ENCODE data around the gene HIVEP3.

HIVEP3 gene

DNA sequence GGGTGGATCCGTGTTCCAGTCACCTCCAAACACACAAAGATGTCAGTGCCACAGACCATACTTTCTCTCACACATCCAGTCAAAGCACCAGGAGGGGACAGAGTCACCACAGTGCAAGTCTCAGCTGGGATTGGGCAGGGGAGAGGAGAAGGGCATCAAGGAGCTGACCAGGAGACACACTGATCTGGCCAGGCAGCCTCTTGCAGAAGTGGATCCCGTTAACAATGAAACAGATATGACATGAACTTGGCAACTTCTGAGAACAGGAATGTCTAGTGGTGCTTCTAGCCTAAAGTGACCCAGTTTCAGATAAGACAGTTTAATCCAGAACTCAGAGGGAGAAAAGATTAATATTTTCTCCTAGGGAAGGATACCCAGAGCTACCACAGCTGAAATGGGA, 71.0 kb downstream of the HIVEP3 start:
- peak; percentile 54 for DNase-seq (ENCODE audit: low spot score)

- no peak for DNase-seq (ENCODE audit: low spot score)
Measured at GRCh38 chr1:41846625-41847405, 71.9 kb downstream of the HIVEP3 start.

GRCh38 chr1:41844781-41845272, 73.9 kb downstream of the HIVEP3 start:
- DNase-seq (ENCODE audit: low spot score), result no peak

DNA sequence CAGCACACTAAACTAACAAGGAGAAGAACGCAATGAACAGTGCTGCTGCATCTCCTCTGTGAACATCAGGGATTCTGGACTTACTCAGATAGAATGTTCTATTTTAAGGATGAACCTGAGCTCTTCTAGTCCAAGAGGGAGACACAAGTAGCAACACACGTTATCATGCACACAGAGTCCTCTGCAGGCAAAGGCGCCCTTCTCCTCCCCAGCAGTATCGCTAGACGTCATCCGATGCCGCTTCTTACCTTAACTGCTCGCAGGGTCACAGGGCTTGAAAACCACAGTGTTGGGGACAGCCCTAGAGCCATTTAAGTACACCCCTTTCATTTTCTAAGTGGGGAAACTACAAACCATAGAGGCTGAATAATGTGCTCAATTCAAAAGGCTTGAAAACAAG, 74.5 kb downstream of the HIVEP3 start:
- no peak for DNase-seq (ENCODE audit: low spot score)

DNA sequence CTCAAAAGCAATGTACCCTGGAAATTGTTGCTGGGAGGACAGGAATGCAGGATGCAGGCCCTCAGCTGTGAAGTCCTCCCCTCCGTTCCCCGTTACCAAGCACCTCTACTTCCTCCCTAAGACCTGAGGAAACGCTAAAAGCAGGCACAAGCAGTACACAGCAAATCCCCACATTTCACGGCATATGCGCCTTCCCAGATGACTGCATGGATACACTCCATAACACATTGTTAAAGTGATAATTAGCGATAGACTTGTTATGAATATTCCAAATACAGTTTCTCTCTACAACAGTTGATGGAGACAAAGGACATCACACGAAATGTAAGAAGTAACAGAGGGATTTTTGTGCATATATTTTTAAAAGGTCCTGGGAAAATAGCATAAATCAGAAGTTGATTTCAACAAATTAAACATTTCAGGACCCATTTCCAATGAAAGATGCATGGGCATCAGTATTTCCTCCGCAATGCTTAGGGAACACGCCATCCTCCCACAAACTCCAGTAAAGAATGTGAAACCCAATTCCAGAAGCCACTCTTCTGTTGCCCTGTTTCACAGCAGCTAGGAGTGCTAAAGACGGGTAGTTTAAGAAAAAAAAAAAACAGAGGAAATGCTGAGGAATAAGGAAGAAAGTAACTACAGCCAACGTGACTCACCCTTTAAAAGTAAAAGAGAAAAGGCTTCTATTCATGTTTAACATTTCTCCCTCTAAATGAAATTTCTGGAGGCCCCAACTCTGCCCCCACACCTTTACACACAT, 75.5 kb downstream of the HIVEP3 start:
- DNase-seq (ENCODE audit: low spot score), result no peak

DNA sequence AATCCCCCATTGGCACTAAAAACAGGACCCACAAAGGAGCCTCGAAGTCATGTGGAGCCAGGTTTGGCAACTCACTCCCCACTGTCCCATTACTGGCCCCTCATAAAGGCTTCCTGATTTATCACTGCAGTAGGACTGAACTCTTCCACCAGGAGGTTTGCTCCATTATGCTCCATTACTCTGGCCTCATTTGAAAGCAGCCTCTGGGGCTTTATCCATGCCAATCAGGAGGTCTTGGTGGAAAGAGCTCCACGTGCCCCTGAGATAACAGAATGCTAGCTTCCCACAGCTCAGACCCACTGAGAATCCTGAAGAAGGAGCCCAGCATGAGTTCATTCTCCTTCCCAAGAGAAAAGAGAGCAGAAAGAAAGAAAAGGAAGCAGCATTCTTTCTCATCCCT, 76.4 kb downstream of the HIVEP3 start:
- no peak for DNase-seq (ENCODE audit: low spot score)

DNA sequence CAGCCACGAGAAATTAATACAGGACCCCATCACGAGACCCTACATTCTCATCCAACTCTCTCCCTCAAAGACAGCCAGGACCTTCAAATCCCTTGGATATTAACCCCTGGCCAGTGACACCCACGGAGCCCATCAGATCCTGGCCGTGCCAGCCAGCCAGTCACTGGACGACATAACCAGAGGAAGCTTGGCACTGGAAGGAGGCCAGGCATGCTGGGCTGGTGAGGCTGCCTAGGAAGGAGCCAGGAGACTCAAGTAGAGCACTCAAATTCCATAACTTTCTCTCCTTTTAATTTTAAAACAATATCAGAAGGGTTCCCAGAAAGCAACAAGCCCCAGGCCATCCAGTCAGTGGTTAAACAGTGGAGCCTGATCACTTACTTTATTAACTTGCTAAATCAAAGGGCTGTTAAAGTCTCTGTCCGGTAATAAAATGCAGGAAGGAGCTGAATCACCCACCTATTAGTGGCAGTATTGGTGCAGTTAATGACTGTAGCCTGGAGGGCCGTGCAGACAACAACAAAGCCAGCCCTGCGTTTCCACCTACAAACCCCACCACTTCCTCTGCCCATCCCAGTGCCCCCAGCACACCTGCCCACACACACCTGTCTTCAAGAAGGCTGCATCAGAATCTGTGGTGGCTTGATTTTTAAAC, 78.0 kb downstream of the HIVEP3 start:
- DNase-seq (ENCODE audit: low spot score), result peak; percentile 46

DNA sequence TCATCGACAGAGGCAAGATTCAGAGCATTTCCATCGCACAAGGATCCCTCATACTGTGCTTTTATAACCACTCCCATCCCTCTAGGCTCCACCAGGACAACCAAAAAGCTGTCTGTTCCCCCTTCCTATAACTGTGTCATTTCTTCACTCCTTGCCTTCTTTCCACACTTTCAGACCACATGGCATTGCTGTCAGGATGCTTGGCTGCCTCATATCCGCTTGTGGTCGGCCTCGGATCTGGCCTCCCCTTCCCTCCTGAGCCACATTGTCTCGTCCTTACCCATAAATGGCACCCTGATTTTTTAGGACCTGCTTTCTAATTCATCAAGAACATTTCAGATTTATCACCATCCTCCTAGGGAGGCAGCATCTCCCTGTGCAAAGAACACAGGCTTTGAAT, 80.5 kb downstream of the HIVEP3 start:
- no peak for DNase-seq (ENCODE audit: low spot score)

- peak; percentile 87 for DNase-seq (ENCODE audit: low spot score)
Measured at GRCh38 chr1:41837691-41838090, 81.0 kb downstream of the HIVEP3 start.

- DNase-seq (ENCODE audit: low spot score), result no peak
Measured at GRCh38 chr1:41835485-41835884, 83.2 kb downstream of the HIVEP3 start.

GRCh38 chr1:41833519-41834000, 85.2 kb downstream of the HIVEP3 start:
- no peak for DNase-seq (ENCODE audit: low spot score)

- no peak for DNase-seq (ENCODE audit: low spot score)
Measured at GRCh38 chr1:41830726-41831125, 88.0 kb downstream of the HIVEP3 start.

DNA sequence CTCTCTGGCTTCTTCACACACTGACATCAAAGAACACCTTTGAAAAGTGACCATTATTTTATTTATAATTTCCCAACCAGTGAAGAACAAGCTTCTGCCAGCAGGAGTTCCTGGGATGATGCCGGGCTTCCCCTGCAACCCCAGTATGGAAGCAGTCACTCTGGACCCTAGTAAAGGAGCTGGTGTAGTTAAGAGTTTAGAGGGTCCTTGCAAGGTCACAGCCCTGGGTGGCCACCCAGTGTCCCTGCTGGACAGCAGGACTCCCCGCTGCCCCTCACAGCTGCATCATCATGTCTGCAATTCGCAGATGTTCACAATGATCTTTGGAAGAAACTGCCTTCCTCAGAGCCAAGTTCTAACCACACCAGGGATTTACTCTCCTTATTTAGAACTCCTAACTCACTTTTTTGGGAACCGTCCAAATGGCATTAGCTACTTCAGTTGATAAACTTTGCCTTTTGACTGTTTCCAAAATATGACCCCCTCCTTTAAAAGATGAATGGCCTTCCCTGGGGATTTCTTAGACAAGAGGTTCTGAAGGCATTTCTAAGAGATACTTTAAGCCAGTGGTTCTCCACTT, 90.6 kb downstream of the HIVEP3 start:
- DNase-seq (ENCODE audit: low spot score), result no peak

DNA sequence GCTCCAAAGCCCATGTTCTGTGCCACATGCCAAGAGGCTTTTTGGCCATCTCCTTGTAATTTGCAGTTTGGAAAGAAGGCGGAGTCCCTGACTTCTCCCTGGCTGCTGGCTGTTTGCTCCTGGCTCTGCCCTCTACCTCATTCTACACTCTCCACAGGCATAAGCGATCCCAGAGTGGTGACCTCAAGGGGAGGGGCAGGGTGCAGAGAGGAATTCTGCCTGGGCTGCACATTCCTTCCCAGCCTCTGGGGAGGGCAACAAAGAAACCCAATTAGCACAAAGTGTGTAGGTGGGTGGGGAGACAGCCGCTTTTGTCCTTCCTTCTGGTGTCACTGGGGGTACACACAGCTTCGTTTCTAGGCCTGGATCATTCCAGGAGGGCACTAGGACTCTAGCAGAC, 95.3 kb downstream of the HIVEP3 start:
- no peak for DNase-seq (ENCODE audit: low spot score)

DNA sequence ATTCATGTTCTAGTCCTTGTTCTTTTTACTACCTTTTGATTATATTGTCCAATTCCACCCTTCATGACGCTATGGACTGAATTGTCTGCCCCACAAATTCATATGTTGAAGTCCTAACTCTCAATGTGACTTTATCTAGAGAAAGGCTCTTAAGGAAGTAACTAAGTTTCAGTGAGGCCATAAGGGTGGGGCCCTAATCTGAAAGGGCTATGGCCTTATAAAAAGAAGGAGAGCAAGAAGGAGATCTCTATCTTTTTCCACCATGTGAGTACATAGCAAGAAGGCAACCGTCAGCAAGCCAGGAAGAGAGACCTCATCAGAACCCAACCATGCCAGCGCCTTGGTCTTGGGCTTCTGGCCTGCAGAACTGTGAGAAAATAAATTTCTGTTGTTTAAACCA, 95.9 kb downstream of the HIVEP3 start:
- DNase-seq (ENCODE audit: low spot score), result no peak

DNA sequence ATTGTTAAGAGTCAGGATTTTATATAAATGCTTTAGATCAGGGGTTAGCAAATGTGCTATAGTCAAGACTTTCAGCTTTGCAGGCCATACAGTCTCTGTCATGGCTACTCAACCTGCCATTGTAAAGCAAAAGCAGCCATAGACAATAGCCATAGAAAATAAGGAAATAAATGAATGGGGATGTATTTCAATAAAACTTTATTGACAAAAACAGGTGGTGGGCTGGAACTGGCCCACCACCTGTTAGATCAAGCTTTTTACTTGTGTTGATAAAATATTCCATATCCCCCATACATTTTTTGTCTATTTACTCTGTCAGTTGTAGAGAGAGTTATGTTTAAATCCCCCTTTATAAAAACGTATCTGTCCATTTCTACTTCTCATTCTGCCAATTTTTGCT, 98.9 kb downstream of the HIVEP3 start:
- no peak for DNase-seq (ENCODE audit: low spot score)

GRCh38 chr1:41819069-41819468, 99.7 kb downstream of the HIVEP3 start:
- DNase-seq (ENCODE audit: low spot score), result no peak

DNA sequence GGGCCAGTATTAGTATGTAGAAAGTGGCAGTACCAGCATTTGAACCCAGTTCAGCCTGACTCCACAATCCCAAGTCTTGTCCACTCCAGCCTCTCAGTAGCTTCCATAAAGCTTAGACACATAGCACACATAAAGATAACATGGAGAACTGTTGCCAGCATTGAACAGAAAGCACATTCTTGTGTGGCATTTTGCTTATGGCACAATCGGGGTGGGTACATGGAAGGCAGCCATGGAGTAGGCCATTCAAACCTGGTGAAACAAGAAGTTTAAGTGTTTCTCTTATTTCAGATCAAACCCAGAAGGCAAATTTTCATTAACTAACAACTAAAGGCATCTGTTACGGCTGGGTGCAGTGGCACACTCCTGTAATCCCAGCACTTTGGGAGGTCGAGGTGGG, 102.7 kb downstream of the HIVEP3 start:
- DNase-seq (ENCODE audit: low spot score), result no peak

GRCh38 chr1:41813755-41814745, 104.7 kb downstream of the HIVEP3 start:
- peak; percentile 35 for DNase-seq (ENCODE audit: low spot score)

DNA sequence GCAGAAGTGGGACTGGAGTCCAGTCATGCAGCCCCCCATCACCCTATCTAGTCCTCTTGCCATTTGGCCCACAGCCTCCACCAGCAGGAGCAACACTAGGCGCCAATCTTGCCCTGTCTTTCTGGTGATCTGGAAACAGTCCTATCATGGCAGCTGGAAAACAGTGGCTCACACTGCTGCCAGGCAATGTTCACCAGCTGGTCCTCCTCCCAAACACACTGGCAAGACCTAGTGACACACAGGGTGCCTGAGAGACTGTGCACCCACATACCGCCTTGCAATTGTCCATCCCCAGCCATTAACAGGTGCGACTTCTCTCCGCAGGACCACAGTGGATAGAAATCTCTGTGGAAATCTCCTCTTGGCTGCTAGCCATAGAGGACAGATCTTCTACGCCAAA, 105.5 kb downstream of the HIVEP3 start:
- DNase-seq (ENCODE audit: low spot score), result no peak

DNA sequence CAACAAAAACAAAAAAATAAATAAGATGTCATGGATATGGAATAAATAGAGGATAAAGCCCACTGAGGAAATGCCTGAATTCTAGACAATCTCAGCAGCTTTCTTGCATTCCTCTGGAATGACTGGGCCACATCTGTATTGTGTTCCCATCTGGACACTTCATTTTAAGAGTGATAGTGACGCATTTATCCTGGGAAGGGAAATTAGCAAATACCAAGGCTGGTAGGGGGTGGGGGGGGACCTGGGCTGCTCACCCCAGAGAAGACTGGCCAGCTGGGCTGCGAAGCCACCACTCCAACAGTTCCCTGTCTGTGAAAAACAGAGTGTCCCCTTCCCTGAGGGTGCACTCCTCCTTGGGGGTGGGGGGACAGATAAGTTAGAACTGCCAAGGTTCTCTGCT, 106.3 kb downstream of the HIVEP3 start:
- no peak for DNase-seq (ENCODE audit: low spot score)
